SW480 (cell line): ENCODE data around the gene OR6M1.
A peak's percentile ranks its signal among the peaks of the same experiment; 100 is the strongest.

Source experiments
- DNase-seq: peaks from one replicate; pipeline ENCODE4 v3.0.0-alpha.2; 2016; ENCODE audit warnings: low spot score

OR6M1 gene

GRCh38 chr11:123806249-123806648 lies at the start of gene OR6M1:
TSS of gene OR6M1 (minus strand) at chr11:123806349. CDS start at chr11:123806349, 0 bp downstream.
- no peak for DNase-seq

- DNase-seq = no peak
These were observed 46.9 kb upstream of the OR6M1 start for GRCh38 chr11:123853038-123853437.

GRCh38 chr11:123852321-123852720 lies 46.2 kb upstream of the OR6M1 start:
- DNase-seq = no peak

- DNase-seq = no peak
These were observed 45.0 kb upstream of the OR6M1 start for GRCh38 chr11:123851110-123851509.

- no peak for DNase-seq
These were observed 35.0 kb upstream of the OR6M1 start for GRCh38 chr11:123841174-123841573.

GRCh38 chr11:123839131-123839530 lies 33.0 kb upstream of the OR6M1 start:
- no peak for DNase-seq

- DNase-seq = no peak
These were observed 32.5 kb upstream of the OR6M1 start for GRCh38 chr11:123838659-123839058.

GRCh38 chr11:123838199-123838598 lies 32.0 kb upstream of the OR6M1 start:
- DNase-seq = no peak

- peak; percentile 31 for DNase-seq
These were observed 26.9 kb upstream of the OR6M1 start for GRCh38 chr11:123833095-123833494.

- no peak for DNase-seq
These were observed 23.6 kb upstream of the OR6M1 start for GRCh38 chr11:123829745-123830144.

GRCh38 chr11:123822599-123822998 lies 16.4 kb upstream of the OR6M1 start:
- no peak for DNase-seq

- DNase-seq = no peak
These were observed 15.9 kb upstream of the OR6M1 start for GRCh38 chr11:123822032-123822431.

GRCh38 chr11:123815122-123815521 lies 9.0 kb upstream of the OR6M1 start:
- DNase-seq = no peak

- DNase-seq = no peak
These were observed 4.4 kb downstream of the OR6M1 start for GRCh38 chr11:123801765-123802164.

- DNase-seq = no peak
These were observed 6.1 kb downstream of the OR6M1 start for GRCh38 chr11:123800036-123800435.

- DNase-seq = no peak
These were observed 6.7 kb downstream of the OR6M1 start for GRCh38 chr11:123799438-123799837.

GRCh38 chr11:123798513-123799252 lies 7.5 kb downstream of the OR6M1 start:
- DNase-seq = no peak

- DNase-seq = no peak
These were observed 8.1 kb downstream of the OR6M1 start for GRCh38 chr11:123798079-123798478.

GRCh38 chr11:123797541-123797940 lies 8.6 kb downstream of the OR6M1 start:
- DNase-seq = no peak

GRCh38 chr11:123797114-123797513 lies 9.0 kb downstream of the OR6M1 start:
- DNase-seq = no peak

- no peak for DNase-seq
These were observed 9.9 kb downstream of the OR6M1 start for GRCh38 chr11:123796226-123796625.

GRCh38 chr11:123783536-123783935 lies 22.6 kb downstream of the OR6M1 start:
- DNase-seq = no peak

- DNase-seq = no peak
These were observed 27.6 kb downstream of the OR6M1 start for GRCh38 chr11:123778511-123778910.
